GM12878 (cell line): ENCODE measurements around the gene ELP1.

Source experiments
- CBX3 ChIP-seq: fragments of 200-600 bp; sonication (generic); IDR thresholded peaks from 2 replicates; pipeline ENCODE4 v1.6.1; 2016; ENCODE audit warnings: low read depth, borderline replicate concordance
- EZH2 ChIP-seq: IDR thresholded peaks from 2 replicates; pipeline ENCODE4 v1.6.1; 2012; ENCODE audit warnings: low read depth, mild to moderate bottlenecking, control low read depth, inconsistent platforms, low read length, borderline replicate concordance; ENCODE audit not compliant: control insufficient read depth
- LARP7 ChIP-seq: fragments of 450-650 bp; IDR thresholded peaks from 2 replicates; pipeline ENCODE4 v1.6.1; 2017; ENCODE audit warnings: mild to moderate bottlenecking
- POLR2A ChIP-seq: IDR thresholded peaks from 2 replicates; pipeline ENCODE4 v1.6.1; 2011; ENCODE audit warnings: low read depth, mild to moderate bottlenecking, low read length
- SP1 ChIP-seq: IDR thresholded peaks from one replicate; pipeline ENCODE4 v1.6.1; 2011; ENCODE audit warnings: low read depth, low read length
- SPI1 ChIP-seq: IDR thresholded peaks from 2 replicates; pipeline ENCODE4 v1.6.1; 2011; ENCODE audit warnings: low read depth, mild to moderate bottlenecking, low read length, moderate library complexity, borderline replicate concordance; ENCODE audit not compliant: insufficient read depth
- TF ChIP-seq, protein P1 (sequence below): fragments of 450-650 bp; IDR thresholded peaks from 2 replicates; pipeline ENCODE4 v1.6.1; 2017; ENCODE audit warnings: mild to moderate bottlenecking, low read depth, inconsistent platforms; ENCODE audit not compliant: poor library complexity, severe bottlenecking
- TF ChIP-seq, protein P2 (sequence below): IDR thresholded peaks from 2 replicates; pipeline ENCODE4 v1.6.1; 2011; ENCODE audit warnings: low read depth, low read length, improper control_type of control experiment, borderline replicate concordance
- TF ChIP-seq, protein P3 (sequence below): fragments of 450-650 bp; formaldehyde crosslinking; IDR thresholded peaks from 2 replicates; pipeline ENCODE4 v1.4.0; 2022; ENCODE audit warnings: mild to moderate bottlenecking, moderate library complexity
- TF ChIP-seq, protein P4 (sequence below): fragments of 450-650 bp; IDR thresholded peaks from 2 replicates; pipeline ENCODE4 v1.6.1; 2017; ENCODE audit warnings: mild to moderate bottlenecking

DNA sequence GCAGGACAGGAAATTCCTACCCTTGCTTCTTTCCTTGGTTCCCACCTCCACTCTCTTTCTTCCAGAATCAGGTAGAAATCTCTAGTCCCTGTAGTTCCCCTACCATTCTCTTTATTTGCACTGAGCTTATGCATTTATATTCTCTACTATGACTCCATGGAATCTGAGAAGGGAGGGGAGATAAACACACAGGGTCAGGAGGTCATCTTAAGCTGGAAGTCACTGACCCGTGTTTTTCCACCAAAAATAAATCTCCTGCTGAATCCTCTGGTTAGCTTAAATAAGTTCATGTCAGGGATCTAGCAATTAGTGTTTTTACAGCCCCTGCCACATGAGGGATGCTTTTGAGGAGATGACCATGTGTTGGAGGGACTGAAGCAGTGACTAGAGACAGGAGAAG, 81.8 kb downstream of the ELP1 start:
- TF ChIP-seq, protein P1, sequence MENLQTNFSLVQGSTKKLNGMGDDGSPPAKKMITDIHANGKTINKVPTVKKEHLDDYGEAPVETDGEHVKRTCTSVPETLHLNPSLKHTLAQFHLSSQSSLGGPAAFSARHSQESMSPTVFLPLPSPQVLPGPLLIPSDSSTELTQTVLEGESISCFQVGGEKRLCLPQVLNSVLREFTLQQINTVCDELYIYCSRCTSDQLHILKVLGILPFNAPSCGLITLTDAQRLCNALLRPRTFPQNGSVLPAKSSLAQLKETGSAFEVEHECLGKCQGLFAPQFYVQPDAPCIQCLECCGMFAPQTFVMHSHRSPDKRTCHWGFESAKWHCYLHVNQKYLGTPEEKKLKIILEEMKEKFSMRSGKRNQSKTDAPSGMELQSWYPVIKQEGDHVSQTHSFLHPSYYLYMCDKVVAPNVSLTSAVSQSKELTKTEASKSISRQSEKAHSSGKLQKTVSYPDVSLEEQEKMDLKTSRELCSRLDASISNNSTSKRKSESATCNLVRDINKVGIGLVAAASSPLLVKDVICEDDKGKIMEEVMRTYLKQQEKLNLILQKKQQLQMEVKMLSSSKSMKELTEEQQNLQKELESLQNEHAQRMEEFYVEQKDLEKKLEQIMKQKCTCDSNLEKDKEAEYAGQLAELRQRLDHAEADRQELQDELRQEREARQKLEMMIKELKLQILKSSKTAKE, result no peak
- TF ChIP-seq, protein P2, sequence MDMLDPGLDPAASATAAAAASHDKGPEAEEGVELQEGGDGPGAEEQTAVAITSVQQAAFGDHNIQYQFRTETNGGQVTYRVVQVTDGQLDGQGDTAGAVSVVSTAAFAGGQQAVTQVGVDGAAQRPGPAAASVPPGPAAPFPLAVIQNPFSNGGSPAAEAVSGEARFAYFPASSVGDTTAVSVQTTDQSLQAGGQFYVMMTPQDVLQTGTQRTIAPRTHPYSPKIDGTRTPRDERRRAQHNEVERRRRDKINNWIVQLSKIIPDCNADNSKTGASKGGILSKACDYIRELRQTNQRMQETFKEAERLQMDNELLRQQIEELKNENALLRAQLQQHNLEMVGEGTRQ, result no peak
- TF ChIP-seq POLR2A (no peak), SPI1 (no peak), EZH2 (no peak), CBX3 (no peak), LARP7 (no peak), SP1 (no peak)
- TF ChIP-seq, protein P3, sequence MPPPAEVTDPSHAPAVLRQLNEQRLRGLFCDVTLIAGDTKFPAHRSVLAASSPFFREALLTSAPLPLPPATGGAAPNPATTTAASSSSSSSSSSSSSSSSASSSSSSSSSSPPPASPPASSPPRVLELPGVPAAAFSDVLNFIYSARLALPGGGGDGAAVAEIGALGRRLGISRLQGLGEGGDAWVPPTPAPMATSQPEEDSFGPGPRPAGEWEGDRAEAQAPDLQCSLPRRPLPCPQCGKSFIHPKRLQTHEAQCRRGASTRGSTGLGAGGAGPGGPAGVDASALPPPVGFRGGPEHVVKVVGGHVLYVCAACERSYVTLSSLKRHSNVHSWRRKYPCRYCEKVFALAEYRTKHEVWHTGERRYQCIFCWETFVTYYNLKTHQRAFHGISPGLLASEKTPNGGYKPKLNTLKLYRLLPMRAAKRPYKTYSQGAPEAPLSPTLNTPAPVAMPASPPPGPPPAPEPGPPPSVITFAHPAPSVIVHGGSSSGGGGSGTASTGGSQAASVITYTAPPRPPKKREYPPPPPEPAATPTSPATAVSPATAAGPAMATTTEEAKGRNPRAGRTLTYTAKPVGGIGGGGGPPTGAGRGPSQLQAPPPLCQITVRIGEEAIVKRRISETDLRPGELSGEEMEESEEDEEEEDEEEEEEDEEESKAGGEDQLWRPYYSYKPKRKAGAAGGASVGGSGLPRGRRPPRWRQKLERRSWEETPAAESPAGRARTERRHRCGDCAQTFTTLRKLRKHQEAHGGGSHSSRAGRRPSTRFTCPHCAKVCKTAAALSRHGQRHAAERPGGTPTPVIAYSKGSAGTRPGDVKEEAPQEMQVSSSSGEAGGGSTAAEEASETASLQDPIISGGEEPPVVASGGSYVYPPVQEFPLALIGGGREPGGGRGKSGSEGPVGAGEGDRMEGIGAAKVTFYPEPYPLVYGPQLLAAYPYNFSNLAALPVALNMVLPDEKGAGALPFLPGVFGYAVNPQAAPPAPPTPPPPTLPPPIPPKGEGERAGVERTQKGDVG (CRISPR knock-in tag), result no peak
- TF ChIP-seq, protein P4, sequence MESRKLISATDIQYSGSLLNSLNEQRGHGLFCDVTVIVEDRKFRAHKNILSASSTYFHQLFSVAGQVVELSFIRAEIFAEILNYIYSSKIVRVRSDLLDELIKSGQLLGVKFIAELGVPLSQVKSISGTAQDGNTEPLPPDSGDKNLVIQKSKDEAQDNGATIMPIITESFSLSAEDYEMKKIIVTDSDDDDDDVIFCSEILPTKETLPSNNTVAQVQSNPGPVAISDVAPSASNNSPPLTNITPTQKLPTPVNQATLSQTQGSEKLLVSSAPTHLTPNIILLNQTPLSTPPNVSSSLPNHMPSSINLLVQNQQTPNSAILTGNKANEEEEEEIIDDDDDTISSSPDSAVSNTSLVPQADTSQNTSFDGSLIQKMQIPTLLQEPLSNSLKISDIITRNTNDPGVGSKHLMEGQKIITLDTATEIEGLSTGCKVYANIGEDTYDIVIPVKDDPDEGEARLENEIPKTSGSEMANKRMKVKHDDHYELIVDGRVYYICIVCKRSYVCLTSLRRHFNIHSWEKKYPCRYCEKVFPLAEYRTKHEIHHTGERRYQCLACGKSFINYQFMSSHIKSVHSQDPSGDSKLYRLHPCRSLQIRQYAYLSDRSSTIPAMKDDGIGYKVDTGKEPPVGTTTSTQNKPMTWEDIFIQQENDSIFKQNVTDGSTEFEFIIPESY, result no peak
